GM18858 (cell line): ENCODE measurements around the gene NBL1.

Experiments
- ATAC-seq: cut with Tn5 transposase; IDR thresholded peaks from one replicate; pipeline ENCODE4 v1.9.1; 2021; ENCODE audit not compliant: unreplicated experiment

NBL1 gene

DNA sequence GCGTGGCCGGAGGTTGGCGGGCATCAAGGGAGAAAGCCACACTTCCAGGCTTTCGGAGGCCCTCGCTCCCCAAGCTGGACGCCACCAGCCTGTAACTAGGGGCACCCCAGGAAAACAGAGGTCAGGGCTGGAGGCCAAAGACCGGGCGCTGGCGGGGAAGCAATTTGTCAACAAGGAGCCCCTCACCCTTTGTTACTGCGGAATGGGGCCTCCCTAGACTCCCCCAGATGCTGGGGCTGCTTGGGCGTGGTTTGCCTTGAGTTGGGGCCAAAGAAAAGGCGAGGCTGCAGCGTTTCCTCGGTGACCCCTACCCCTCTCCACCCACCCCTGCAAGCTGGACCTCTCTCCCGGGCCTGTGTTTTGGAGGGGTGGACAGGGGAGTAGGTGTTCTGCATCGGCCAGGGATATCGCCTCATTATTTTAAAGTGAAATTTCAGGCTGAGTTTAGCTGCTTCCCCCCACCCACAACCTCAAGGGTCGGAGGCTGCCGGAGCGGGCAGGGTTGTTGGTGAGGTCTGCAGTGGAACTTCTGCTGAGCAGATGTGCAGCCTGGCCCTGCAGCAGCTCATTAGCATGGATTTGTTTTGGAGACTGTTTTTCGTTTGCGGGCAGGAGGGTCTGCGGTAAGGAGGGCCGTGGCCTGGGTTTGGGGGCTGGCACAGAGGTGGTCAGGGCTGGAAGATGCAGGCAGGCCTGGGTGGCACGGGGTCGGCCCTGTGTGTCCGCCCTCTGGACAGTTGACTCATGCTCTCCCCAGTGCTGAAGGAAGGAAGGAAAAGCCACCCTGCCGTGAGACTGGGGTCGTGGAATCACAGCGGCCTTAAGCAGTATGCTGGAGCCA, 1.5 kb downstream of the NBL1 start:
- ATAC-seq: no peak

DNA sequence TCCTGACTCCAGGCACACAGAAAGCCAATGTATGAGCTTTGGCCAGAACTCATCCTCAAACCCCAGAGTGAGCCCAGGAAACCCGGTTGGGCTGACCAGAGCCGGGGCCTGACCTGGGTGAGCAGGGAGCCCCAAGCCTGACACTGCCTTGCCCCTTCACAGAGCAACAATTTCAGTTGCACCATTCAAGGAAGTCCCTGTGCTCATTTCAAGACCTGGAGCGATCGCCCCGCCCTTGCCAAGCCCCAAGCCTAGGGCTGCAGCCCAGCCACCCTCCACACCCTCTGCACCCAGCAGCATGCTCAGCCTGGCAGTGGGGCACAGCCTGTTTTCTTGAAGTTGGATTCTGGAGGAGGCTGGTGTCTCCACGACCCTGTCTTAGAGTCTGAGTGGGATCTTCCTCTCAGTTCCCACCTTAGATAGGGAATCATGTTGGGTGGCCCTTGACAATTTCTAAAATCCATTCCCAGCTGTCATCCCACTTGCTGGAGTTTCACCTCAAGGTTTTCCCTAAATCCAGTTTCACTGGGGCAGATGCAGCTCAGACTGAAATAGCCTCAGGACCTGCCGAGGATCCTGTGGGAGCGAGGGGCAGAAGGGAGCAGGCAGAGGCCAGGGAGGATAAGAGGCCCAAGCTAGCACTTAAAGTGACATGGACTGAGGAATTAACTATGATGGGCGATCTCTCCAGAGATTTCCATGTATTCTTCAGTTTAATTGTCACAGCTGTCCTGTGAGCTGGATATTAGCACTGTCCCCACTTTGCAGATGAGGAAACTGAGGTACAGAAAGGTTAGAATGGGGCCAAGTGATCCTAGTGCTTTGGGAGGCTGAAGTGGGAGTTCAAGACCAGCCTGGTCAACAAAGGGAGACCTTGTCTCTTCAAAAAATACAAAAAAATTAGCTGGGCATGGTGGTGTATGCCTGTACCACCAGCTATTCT, 2.5 kb downstream of the NBL1 start:
- ATAC-seq: no peak

DNA sequence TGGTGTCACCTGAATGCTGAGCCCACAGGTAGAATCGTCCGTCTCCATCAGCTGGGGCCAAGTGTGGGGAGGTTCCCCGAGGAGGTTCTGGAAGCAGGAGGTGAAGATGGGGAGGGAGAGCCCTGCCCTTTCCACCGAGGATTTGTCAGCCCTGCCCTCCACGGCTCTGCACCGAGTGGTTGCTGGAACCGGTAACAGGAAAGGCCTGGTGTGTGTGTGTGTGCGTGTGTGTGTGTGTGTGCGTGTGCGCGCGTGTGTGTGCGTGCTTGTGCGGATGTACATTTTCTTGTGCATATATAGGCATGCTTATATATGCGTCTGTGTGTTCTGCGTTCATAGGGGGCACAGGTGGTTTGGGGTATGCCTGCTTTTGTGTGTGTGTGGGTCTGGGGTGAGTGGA, 3.5 kb downstream of the NBL1 start:
- no peak for ATAC-seq

DNA sequence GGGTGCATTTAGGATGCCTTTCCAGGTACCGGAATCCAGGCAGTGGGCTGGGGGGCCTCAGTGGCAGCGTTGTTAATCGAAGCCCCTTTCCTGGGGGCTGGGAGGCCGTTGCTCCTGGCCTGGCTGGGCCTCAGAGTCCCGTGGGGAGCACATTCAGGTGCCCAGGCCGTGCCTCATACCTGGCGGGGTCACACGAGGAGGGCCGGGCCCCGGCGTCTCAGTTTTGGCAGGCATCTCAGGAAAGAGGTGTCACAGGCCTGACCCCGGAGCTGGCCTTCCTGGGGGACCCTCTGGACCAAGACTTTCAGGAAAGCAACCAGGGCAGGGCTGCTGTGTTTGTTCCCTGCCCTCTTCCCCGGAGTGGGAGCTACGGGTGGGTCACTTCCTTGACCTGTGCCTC, 4.1 kb downstream of the NBL1 start:
- ATAC-seq: no peak

DNA sequence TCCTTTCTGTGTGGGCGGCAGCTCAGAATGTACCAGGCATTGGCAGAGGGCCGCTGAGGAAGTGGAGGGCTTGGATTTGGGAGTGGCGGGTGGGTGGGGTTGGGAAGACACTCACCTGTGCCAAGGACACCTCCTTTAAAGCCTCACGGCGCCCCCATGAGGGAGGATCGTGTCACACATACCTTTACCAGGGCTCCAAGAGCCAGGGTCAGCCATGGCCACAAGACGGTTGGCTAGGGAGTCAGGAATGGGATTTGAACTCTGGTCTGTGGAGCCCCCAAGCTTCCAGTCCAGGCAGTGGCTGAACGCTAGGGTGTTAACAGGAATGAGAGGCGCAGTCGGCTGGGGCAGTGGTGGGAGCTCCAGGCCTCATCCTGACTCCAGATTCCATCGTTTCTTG, 4.6 kb downstream of the NBL1 start:
- no peak for ATAC-seq

DNA sequence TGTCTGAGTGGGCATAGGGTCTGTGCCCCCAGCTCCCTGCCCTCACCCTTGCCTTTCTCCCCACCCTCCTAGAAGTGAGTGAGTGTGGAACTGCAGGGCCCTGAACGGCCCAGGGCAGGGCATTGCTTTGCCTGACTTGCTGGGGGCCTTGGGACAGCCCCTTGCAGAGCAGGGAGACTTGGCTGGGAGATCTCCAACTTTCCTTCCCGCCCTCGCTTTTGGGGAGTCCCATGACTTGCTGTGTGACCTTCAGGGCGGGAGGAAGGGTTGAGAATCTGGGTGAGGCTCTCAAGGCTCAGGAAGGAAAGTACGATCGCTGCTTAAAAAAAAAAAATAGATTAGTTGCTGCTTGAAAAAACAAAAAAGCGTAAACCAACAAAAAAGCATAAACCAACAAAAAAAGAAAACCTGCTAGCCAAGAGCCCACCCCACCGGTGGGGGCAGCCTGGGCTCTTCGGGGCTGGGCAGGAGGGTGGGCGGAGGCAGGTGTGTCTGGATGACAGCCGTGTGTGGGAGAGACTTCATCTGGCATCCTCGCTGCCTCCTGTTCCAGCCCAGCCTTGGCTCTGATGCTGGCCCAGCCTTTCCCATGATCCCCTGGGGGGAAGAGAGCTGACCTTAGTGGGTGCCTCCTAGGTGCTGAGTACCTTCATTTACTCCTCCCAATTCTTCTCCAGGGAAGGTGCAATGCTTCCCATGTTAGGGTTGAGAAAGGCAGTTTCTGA, 6.5 kb downstream of the NBL1 start:
- ATAC-seq: no peak

DNA sequence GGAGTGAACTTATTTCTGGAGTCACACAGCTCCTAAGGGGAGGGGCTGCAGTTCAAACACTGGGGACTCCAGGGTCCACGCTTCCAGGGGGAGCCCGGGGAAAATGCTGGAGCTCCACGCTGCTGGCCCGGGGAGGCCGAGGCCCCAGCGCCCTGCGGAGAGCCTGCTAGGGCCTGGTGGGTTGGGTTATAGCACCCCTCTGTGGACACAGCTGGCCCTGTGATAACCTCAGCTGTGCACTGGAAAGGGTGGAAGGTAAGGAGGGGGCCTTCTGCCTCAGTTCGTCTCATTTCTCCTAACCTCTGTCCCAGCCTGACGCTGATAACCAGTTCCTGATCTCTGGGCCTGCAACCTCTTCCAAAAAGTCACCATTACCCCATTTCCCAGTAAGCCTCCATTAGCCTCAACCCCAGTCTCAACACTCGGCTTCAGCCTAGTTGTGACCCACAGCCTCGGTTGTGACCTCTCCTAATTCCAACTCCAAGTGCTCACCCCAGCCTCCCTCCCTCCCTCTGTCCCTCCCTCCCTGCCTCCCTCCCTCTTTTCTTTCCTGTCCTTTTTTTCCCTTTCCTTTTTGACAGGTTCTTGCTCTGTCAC, 7.1 kb downstream of the NBL1 start:
- no peak for ATAC-seq

DNA sequence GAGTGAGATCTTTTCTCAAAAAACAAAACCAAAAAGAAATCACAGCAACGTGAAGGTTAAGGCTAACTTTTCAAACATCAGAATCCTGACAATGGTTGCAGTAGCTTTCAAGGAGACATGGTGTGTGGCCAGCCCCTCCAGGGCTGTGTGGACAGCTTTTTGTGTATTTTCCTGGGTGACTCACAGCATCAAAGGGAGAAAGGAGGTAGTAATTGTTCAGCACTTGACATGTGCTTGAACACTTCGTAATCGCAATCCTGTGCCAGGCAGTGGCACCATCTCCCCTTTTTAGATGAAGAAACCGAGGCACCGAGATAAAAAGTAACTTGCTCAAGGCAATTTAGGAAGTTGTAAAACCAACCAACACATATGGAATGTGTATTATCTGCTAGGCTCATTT, 10.3 kb downstream of the NBL1 start:
- no peak for ATAC-seq

DNA sequence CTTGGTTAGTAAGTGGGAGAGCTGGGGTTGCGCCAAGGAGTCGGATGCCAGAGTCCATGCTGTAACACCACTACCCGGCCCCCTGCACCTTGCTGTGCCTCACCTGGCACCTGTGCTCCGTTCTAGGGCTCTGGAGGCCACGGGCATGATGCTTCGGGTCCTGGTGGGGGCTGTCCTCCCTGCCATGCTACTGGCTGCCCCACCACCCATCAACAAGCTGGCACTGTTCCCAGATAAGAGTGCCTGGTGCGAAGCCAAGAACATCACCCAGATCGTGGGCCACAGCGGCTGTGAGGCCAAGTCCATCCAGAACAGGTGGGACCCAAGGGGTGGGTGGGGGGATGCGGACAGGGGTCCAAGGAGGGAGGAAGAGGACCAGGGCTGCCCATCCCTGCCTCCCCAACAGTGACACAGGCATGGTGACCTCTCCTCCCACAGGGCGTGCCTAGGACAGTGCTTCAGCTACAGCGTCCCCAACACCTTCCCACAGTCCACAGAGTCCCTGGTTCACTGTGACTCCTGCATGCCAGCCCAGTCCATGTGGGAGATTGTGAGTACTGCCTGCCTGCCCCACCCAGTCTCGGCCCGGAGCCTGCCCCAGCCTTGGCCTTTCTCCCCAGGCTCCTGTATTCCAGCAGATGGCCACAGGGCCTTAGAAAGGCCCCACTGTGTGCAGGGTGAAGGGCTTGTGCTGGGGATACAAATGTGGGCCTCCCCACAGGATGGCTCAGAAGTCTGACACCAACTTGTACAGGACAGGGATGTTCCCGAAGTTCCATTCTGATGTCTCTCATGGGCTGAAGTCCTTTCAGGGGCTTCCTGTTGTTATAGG, 11.0 kb downstream of the NBL1 start:
- no peak for ATAC-seq

DNA sequence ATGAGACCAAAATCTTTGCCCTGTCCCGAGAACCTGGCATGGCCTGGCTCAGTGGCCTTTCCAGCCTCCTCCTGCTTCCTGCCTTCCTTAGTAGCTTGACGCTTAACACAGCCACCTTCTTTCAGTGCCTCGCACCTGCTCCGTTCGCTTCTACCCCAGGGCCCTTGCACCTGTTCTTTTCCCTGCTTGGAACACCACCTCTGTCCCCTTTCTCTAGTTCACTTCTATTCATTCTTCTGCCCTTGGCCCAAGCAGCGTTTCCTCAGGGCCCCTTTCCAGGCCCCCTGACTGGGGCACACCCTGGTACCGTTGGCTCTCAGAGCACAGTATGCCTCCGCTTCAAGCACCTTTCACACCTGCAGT, 11.6 kb downstream of the NBL1 start:
- no peak for ATAC-seq

DNA sequence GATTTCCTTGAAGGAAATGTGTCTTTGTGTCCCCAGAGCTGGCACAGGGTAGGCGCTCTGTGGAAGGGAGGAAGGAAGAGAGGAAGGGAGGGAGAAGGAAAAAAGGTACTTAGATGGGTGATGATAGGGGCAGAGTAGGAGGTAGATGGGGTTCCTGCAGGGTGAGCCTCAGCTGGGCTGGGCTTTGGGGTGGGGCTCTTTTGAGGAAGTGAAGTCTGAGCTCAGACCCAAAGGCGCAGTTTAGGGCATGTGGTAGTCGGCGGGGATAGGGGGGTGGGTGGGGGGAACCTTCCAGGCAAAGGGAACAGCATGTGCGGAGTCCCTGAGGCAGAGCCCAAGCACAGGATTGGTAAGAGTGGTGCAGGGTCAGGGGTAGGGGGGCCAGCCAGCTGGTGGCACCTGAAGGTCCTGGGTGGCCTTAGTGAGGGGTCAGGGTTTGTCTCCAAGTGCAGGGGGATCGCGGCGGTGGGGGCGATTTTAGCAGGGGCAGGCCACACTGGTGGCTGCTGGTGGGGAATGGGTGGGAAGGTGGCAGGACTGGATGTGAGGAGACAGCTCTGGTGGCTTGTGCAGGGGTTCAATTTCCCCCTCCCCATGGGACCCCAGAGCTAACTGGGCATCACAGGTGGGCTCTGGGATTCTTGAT, 12.1 kb downstream of the NBL1 start:
- no peak for ATAC-seq

DNA sequence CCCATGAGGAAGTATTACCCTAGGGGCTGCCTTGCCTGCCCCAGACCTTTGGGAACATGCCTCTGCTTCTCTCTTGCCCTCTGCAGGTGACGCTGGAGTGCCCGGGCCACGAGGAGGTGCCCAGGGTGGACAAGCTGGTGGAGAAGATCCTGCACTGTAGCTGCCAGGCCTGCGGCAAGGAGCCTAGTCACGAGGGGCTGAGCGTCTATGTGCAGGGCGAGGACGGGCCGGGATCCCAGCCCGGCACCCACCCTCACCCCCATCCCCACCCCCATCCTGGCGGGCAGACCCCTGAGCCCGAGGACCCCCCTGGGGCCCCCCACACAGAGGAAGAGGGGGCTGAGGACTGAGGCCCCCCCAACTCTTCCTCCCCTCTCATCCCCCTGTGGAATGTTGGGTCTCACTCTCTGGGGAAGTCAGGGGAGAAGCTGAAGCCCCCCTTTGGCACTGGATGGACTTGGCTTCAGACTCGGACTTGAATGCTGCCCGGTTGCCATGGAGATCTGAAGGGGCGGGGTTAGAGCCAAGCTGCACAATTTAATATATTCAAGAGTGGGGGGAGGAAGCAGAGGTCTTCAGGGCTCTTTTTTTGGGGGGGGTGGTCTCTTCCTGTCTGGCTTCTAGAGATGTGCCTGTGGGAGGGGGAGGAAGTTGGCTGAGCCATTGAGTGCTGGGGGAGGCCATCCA, 12.8 kb downstream of the NBL1 start:
- ATAC-seq: no peak

DNA sequence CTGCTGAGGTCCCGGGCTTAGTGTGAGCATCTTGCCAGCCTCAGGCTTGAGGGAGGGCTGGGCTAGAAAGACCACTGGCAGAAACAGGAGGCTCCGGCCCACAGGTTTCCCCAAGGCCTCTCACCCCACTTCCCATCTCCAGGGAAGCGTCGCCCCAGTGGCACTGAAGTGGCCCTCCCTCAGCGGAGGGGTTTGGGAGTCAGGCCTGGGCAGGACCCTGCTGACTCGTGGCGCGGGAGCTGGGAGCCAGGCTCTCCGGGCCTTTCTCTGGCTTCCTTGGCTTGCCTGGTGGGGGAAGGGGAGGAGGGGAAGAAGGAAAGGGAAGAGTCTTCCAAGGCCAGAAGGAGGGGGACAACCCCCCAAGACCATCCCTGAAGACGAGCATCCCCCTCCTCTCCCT, 13.4 kb downstream of the NBL1 start:
- ATAC-seq: no peak

DNA sequence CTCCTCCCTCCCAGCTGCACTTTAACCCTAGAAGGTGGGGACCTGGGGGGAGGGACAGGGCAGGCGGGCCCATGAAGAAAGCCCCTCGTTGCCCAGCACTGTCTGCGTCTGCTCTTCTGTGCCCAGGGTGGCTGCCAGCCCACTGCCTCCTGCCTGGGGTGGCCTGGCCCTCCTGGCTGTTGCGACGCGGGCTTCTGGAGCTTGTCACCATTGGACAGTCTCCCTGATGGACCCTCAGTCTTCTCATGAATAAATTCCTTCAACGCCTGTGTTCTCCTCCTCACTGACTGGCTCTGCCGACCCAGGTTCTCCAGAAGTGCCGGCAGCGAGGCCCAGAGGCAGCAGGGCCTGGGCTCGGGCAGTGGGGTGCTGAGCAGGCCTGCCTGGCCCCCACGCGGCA, 14.1 kb downstream of the NBL1 start:
- no peak for ATAC-seq

DNA sequence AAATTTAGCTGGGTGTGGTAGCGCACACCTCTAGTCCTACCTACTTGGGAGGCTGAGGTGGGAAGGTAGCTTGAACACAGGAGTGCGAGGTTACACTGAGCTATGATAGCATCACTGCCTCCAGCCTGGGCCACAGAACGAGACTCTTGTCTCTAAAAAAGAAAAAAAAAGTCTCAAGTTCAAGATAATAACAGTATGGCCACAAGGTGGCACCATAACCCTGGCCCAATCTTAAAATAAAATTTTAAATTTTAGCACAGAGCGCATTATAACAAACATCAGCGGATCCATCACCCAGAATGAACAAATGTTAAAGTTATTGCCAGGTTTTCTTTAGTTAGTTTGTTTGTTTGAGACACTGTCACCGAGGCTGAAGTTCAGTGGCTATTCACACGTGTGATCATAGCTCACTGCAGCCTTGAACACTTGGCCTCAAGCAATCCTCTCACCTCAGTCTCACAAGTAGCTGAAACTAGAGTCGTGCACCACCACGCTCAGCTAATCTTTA, 17.7 kb downstream of the NBL1 start:
- ATAC-seq: no peak

DNA sequence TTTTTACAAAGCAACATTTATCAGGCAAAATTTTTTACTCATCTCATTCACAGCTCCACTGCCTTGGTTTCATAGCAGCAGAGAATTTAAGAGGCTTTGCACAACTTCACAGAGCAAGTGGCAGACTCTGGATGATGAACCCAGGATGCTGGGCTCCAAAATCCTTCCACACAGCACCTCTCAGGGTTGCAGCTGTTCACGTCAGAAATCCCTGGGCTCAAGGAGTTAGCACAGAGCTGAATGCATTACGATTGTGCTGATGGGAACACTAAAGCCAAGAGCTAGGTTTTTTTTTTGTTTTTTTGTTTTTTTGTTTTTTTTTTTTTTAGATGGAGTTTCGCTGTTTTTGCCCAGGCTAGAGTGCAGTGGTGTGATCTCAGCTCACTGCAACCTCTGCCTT, 18.2 kb downstream of the NBL1 start:
- no peak for ATAC-seq

DNA sequence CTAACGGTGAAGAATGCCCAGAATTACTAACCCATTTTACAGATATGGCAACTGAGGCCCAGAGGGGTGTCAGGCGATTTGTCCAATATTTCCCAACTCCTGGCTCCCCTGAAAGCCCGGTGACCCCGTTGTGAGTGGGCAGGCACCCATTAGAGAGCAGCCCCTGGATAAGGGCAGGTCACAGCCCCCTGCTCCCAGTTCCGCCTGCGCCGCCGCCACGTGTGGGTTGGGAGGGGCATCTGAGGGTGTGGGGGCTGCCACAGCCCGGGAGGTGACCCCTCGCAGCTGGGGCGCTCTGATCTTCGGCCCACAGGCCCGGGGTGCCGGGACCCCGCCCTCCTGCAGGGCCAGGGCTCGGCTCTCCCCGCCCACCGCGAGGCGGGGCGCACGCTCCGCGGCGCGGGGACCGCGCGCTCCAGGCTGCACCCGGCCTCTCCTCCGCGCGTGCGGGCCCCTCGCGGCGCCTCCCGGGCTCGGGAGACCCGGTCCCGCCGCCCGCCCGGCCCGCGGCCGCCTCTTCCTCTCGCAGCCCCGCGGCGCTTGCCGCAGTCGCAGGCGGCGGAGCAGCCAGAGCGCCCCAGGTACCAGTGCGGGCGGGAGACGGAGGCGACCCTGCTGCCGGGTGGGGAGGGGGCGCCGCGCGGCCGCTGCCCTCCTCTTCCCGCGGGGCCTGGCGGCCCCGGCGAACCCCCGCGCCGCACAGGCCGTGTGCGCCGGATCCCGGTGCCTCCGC, 20.5 kb downstream of the NBL1 start, which contains the start of gene HTR6:
Gene HTR6 (plus strand): TSS at position 423 of the 733 bp plus-strand sequence. CDS start 879 bp downstream, outside the sequence.
- ATAC-seq: no peak

DNA sequence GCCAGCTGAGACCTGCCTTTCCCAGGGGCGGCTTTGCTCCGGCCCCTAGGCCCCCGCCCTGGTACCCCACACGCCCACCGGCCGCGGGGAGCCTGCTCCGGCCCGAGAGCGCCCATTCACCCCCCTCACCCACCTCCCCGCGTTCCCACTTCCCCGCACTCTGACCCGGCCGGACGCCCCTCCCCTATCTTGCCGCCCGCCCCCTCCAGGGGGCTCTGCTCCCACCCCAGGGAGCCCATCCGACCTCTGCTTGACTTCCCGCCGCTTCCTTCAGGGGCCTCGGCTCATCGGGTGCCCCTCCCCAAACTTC, 21.0 kb downstream of the NBL1 start:
- ATAC-seq: no peak
